Hepatocyte (in vitro differentiated cells): Measurements from ENCODE around the gene TOR1AIP2.
A peak's percentile ranks its signal among the peaks of the same experiment; 100 is the strongest.

Experiments
- EZH2 ChIP-seq: fragments of 200-600 bp; sonication (generic); IDR thresholded peaks from 2 replicates; pipeline ENCODE4 v1.6.1; 2016; ENCODE audit warnings: antibody characterized with exemption, mild to moderate bottlenecking, borderline replicate concordance
- EZH2phosphoT487 ChIP-seq: fragments of 200-600 bp; sonication (generic); IDR thresholded peaks from one replicate; pipeline ENCODE4 v1.6.1; 2018; ENCODE audit warnings: antibody characterized with exemption, mild to moderate bottlenecking, low read depth, moderate library complexity; ENCODE audit not compliant: unreplicated experiment, severe bottlenecking
- TF ChIP-seq, protein P1 (sequence below): fragments of 200-600 bp; sonication (generic); IDR thresholded peaks from 2 replicates; pipeline ENCODE4 v1.5.1; 2016; ENCODE audit warnings: antibody characterized with exemption, mild to moderate bottlenecking; ENCODE audit not compliant: poor library complexity

DNA sequence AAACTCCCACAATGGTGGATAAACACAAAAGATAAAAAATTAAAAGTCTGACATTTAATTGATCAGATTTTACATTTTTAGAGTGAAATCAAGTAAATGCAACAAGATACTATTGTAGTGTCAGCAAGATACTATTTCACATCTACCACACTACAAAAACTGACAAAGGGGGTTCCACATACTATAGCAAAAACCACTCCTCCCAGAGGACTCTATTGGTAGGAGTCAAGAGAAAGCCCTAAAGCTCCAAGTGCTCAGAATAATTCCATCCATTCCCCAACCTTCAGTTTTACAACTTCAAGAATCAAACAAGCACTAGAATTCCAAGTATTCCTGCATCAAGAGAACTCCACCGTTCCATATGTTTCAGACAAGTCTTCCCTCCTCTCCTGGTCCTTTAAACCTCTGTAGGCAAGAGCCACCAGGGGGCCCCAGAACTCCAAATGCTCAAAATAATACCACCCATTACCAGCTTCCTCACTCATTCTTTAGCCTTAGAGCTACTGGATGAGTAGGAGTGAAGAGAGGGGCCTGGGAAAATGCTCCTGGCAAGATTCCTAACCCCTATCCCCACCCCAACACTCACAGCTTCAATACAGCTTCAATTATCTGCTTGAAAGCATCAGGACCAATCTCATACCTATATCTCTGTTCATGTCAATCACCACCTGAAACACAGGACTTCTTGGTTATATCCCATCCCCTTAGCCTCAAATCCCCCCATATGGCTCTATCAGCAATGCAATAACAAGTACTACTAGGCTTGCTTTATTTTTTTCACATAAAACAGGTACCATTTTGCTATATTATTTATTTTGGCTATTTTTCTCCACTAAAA lies 9.9 kb downstream of the TOR1AIP2 start:
- TF ChIP-seq EZH2 (no peak), EZH2phosphoT487 (no peak)
- TF ChIP-seq, protein P1, sequence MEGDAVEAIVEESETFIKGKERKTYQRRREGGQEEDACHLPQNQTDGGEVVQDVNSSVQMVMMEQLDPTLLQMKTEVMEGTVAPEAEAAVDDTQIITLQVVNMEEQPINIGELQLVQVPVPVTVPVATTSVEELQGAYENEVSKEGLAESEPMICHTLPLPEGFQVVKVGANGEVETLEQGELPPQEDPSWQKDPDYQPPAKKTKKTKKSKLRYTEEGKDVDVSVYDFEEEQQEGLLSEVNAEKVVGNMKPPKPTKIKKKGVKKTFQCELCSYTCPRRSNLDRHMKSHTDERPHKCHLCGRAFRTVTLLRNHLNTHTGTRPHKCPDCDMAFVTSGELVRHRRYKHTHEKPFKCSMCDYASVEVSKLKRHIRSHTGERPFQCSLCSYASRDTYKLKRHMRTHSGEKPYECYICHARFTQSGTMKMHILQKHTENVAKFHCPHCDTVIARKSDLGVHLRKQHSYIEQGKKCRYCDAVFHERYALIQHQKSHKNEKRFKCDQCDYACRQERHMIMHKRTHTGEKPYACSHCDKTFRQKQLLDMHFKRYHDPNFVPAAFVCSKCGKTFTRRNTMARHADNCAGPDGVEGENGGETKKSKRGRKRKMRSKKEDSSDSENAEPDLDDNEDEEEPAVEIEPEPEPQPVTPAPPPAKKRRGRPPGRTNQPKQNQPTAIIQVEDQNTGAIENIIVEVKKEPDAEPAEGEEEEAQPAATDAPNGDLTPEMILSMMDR = peak; percentile 61
